Erythroblast (primary cell): ENCODE results near the gene PHLDB3.
"Not testable (repeated sequence)": the region's sequence is repeated elsewhere in the genome, so short reads cannot be mapped to it uniquely, and the experiment has no call there.

Experiments
- DNase-seq, 2 experiments: peaks; one replicate each; lab custom pipeline; 2025; lab: John Stamatoyannopoulos, UW
- GATA1 ChIP-seq: IDR thresholded peaks from 2 replicates; pipeline ENCODE4 v1.6.1; 2011; ENCODE audit warnings: low read depth, mild to moderate bottlenecking, control low read depth, low read length, moderate library complexity
- POLR2A ChIP-seq: IDR thresholded peaks from 2 replicates; pipeline ENCODE4 v1.6.1; 2011; ENCODE audit warnings: mild to moderate bottlenecking, low read length

PHLDB3 gene

GRCh38 chr19:43522929-43523328, 18.4 kb upstream of the PHLDB3 start:
- TF ChIP-seq GATA1 (no peak), POLR2A (no peak)
- no peak for DNase-seq

- TF ChIP-seq GATA1: no peak
- no peak for TF ChIP-seq POLR2A
Measured at GRCh38 chr19:43519436-43520088, 15.0 kb upstream of the PHLDB3 start.

GRCh38 chr19:43518051-43518450, 13.5 kb upstream of the PHLDB3 start:
- TF ChIP-seq POLR2A (no peak), GATA1 (no peak)
- DNase-seq: no peak

More at GRCh38 chr19:43519436-43520088, 15.0 kb upstream of the PHLDB3 start:
- DNase-seq: peak; percentile 84 to 92

- DNase-seq: not testable (repeated sequence)
Measured at GRCh38 chr19:43512399-43512798, 7.9 kb upstream of the PHLDB3 start.

- TF ChIP-seq GATA1 (no peak), POLR2A (no peak)
- no peak for DNase-seq
Measured at GRCh38 chr19:43511324-43511723, 6.8 kb upstream of the PHLDB3 start.

- no peak for TF ChIP-seq GATA1
- no peak for TF ChIP-seq POLR2A
- DNase-seq: no peak
Measured at GRCh38 chr19:43510713-43511112, 6.2 kb upstream of the PHLDB3 start.

GRCh38 chr19:43507880-43508279, 3.3 kb upstream of the PHLDB3 start:
- no peak for DNase-seq
- no peak for TF ChIP-seq GATA1
- no peak for TF ChIP-seq POLR2A

- DNase-seq: no peak
- no peak for TF ChIP-seq GATA1
- no peak for TF ChIP-seq POLR2A
Measured at GRCh38 chr19:43506629-43507028, 2.1 kb upstream of the PHLDB3 start.

- peak; percentile 72 to 86 for DNase-seq
- TF ChIP-seq GATA1 (no peak), POLR2A (no peak)
Measured at GRCh38 chr19:43505941-43506340, 1.4 kb upstream of the PHLDB3 start.

GRCh38 chr19:43505186-43505456, 575 bp upstream of the PHLDB3 start:
- DNase-seq: no peak
- no peak for TF ChIP-seq POLR2A
- no peak for TF ChIP-seq GATA1

GRCh38 chr19:43503501-43504425, 783 bp downstream of the PHLDB3 start:
- no peak for TF ChIP-seq GATA1
- peak; percentile 71 for TF ChIP-seq POLR2A
- peak; percentile 95 to 96 for DNase-seq

GRCh38 chr19:43502419-43502976, 2.0 kb downstream of the PHLDB3 start:
- DNase-seq: no peak

GRCh38 chr19:43501661-43502418, 2.7 kb downstream of the PHLDB3 start:
- TF ChIP-seq POLR2A: no peak
- no peak for TF ChIP-seq GATA1
- DNase-seq: no peak

More at GRCh38 chr19:43502419-43502976, 2.0 kb downstream of the PHLDB3 start:
- no peak for TF ChIP-seq POLR2A
- no peak for TF ChIP-seq GATA1
